HG03139 (cell line): ENCODE data around the gene NBPF1.
"Not testable (repeated sequence)": the region's sequence is repeated elsewhere in the genome, so short reads cannot be mapped to it uniquely, and the experiment has no call there.

Source experiments
- ATAC-seq: cut with Tn5 transposase; IDR thresholded peaks from one replicate; pipeline ENCODE4 v1.9.1; 2021; ENCODE audit not compliant: unreplicated experiment

Gene NBPF1

DNA sequence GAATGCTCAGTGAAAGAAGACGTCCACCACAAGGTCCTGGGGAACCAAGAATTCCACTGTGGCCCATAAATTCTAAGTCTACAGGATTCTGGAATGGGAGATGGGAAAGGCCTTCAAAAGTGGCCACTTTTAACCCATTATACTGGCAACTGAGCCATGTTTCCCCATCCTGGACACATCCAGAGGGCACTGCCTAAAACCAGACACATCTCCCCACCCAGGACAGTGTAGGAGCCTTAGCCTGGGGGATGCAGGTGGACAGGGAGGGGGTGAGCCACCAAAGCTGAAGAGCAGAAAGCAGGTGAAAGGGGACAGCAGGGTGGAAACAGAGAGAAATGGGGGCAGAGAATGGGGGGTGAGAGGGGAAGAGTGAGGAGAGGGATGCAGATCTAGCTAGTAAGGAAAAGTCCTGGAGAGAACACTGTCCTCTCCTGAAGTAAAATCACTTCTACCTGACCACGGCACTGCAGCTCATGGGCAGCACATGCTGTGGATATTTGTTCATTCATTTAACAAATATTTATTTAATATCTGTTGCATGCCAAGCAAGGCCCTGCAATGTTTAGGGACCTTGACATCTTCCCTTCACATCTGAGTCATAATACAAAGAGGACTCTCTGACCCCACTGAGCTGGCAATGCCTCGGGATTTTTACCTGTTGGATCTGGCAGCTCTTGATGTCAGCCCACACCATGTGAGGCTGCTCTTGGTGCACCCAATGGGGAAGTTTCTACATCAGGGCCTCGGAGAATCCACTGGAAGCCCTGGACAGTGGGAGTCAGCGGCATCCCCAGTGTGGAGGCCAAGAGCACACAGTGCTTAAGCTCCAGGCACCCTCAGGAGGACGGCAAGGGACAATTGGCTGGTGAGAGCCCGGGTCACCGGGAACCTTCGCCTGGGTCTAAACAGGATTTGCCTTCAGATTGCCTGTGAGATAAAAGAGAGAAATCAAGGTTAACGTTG lies 5.2 kb downstream of the NBPF1 start:
- not testable (repeated sequence) for ATAC-seq

DNA sequence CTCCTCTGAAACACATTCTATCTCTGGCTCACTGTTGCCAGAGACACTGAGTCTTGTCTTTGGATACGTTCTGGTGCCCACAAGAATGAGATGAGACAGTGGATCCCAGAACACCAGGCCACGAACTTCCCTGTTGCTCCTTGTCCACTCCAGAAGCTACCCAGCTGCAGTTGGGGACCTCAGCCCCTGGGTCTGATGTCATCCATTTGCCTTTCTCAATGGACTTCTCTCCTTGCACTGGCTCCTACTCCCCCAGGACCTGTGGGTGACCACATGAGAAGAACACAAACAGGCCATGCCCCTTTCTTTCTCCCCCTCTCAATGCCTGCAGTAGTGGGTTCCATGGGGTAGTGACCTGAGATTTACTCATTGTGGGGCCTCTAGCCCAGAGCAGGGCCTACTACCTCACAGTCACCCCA lies 5.9 kb downstream of the NBPF1 start:
- no peak for ATAC-seq

DNA sequence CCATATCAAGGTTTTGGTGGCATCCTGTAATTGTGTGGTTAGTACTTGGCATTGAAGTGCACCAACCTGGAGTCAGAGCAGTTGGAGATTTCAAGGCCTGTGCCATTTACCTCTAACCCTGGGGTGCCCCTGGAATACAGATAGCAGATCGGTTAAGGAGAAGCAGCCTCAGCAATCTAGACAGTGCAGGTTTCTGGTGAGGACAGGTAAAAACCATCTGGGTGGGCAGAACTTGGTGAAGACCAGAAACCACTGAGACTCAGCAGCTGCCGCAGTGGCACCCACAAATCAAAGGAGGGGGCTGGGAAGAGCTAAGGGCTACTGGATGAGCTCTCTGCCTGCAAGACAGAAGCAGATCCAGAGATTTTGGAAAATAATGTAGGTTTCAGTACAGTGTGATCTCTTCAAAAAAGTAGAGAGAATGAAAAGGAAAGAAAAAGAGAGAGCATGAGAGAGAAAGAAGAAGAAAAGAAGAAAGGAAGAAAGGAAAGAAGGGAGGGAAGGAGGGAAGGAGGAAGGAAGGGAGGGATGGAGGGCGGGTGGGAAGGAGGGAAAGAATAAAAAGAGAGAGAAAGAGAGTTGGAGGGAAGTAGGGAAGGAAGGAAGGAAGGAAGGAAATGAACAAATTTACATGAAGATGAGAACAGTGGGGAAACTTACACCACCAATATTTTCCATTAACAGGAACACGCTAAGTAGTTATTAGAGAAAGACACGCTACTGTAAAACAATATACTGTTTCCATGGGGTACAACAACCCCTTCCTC lies 6.5 kb downstream of the NBPF1 start:
- ATAC-seq = not testable (repeated sequence)

DNA sequence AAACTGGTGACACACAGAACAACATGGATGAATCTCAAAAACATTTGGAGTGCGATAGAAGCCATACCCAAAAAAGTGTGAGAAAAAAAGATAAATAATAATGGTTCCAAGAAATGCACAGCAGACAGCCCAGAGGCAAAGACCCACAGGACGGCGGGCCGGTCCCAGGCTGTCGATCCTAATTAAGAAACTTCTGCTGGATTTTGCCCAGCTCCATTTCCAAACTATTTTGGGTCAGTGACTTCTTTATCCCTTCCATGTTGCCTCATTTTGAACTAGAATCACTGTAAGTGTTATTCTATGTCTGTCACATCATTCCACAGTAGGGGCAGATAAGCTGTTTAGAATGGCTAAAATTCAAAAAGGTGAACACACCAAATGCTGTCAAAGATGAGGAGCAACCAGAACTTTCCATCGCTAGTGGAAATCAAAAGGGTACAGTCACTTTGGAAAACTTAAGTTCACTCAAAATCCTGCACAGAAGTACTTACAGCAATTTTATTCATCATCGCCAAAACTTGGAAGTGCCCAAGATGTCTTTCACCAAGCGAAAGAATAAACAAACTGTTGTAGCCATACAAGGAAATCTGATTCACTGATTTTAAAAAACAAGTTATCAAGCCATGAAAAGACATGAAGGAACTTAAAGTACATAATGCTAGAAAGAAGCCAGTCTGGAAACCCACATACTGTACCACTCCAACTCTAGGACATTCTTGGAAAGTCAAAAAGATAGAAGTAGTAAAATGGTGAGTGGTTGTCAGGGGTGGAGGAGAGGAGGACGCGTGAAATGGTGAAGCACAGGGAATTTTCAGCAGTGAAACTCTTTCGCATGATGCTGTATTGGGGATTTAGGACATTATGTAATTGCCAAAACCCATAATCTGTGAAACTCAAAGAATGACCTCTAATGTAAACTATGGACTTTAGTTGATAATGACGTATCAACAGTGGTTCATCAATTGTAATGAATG lies 7.5 kb downstream of the NBPF1 start:
- no peak for ATAC-seq

DNA sequence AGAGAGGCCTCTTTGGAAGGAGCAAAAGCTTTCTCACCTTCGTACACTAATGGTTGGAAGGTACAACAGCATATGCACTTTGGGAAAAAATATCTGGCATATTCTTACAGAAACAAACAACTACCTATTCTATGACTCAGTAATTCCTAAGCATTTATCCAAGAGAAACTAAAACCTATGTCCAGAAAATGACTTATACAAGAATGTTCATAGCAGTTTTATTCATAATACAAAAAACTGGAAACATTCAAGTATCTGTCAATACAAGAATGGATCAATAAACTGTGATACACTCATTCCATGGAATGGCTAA lies 8.2 kb downstream of the NBPF1 start:
- no peak for ATAC-seq

DNA sequence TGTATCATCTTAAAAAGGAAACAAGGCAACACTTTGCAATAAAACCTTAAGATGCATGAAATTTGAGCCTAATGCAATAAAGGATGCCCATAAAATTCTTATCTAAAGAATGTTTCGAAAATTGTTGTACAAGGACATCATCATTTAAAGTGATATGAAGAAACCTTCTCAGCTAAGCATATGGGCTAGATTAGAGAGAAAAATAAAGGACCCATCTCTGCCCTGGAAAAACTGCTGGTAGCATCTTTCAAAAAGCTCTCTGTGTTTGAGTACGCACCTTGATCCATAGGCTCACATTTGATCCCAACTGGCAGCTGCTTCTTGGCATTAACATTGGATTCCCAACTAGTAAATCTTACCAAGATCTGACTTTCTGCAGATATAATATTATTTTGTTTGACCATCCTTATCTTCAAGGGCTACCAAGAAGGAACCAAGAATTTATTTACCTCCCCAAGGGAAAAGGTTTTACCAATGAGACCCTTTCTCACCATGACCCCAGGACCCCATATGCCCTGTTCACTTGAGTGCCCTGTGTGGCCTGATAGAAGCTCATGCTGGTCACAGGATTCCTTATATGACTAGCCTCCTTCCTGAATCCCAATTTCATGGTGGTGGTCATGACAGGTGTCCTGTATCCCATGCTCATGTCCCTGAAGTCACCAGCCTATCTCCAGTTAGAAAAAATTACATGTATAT lies 8.7 kb downstream of the NBPF1 start:
- ATAC-seq = not testable (repeated sequence)

DNA sequence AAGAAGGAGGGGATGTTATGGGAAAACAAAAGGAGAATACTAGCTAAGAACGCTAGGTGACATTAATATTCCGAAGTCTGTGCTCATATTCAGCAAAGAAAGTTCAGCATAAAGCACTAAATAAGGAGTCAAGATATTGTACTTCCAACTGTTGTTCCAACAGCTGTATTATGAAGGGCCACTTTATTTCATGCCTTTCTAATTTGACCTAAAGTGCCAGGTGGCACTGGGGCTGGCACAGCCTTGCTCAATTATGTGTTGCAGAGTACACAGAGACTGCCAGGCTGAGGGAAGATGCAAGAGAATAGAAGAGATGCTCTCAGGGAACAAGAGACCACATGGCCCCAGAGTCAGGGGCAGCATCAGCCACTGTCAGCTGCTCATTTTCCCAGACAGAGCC lies 9.7 kb downstream of the NBPF1 start:
- not testable (repeated sequence) for ATAC-seq

DNA sequence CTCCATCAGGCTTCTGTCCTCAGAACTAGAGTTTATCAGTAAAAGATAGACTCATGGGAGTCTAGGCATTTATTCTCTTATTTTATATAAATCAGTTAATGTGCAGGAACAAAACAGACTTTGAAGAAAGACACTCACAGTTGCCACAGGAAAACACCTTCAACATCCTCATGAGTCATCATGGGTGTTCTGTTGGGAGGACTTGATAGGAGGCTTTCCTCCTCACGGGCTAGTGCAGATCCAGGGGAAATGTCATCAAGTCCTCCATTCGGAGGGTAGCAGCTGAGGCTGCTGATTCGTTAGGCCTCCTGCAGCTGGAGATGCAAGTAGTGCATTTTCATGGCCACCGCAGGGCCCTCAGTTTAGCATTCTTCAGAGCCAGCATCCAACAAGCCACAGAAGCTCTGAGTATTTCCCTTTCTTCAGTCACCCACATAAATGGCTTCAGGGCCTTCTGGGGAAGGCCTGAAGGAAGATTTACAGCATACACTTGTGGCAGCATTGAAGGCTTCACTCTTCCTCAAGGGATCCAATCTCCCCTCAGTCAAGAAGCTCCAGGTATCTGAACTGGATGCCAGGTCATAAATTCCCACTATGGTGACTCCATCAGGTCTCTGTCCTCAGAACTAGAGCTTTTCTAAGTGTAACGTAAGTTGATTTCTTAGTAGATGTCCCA lies 10.9 kb downstream of the NBPF1 start:
- not testable (repeated sequence) for ATAC-seq

DNA sequence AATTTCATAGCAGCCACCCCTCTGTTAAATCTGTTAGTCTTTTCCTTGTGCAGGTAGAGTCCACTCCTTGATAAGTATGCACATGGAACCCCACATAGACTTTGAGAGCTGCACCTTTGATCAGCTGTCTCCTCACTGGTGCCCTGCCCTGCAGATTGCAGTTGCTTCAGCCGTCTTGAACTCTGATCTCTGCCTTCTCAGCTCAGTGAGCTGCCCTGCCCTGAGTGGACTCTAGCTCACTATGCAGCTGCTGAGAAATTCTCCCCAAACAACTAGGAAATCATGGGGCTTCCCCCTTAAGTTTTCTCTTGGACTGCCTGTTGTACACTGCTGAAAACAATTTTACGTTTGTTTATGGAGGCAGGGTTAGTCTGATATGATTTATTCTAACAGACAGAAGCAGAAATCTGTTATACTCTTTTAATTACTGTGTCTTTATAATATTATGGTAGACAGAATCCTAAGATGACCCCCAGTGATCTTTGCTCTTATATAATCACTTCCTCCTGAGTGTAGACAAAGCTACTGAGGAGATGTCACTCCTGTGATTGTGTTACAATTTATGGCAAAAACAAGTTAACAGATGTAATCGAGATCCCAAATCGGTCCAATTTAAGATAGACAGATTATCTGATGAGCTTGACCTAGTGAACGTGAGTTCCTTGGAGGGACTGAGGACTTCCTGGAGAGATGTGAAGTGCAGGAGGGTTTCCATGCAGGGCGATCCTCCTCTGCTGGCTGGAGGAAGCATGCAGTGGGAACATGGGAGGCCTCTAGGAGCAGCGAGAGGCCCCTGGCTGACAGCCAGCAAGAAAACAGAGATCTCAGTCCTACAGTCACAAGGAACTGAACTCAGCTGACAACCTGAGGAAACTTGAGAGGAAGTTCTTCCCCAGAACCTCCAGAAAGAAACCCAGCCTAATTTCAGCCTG lies 12.2 kb downstream of the NBPF1 start:
- not testable (repeated sequence) for ATAC-seq

DNA sequence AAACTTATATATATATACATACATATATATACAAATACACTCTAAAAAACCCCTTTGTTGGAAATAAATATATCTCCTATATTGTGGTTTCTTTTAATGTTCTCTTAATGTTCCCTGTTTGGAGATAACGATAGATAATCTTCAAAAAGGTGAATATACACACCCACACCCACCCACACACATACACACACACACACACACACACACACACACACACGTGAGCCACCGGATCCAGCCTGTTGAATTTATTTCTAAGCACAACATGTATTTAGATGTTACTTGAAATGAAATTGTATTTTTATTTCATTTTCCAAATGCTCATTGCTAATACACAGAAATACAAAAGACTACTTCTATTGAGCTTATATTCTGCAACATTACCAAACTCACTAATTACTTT lies 14.0 kb downstream of the NBPF1 start:
- ATAC-seq = not testable (repeated sequence)

DNA sequence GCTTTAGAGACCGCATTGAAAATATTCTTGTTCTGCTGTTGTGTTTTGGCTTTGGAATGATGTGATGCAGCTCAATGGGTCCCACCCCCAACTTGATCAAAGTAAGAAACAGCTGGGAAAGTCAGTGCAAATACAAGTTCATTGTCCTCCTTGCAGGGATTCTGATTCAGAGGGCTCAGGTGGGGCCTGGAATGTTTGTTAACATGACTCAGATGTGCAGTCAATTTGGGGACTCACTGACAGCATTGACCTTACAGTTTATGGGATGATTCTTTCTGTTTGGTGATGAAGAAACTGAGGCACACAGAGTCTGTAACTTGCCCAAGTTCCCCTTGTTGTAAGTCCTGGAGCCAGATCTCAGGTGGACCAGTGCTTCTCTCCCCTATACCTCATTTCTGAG lies 18.1 kb downstream of the NBPF1 start:
- not testable (repeated sequence) for ATAC-seq

DNA sequence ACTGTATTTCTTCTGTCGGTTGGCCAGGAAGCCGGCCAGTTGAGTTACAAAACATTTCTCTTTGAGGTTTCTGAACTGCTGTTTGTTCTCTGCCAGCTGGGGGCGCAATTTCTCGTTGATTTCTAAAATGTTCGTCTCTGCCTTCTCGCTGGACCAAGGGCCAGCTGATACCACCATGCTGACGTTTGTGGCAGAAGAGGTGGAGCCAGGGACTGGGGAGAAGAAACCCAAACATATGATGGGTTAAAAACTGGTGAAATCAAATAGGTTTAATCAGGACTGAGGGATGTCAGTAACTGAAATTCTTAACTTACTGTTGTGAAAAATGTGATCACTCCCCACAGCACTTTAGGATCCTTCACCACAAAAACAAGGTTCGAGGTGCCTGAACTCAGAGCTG lies 21.5 kb downstream of the NBPF1 start:
- not testable (repeated sequence) for ATAC-seq

DNA sequence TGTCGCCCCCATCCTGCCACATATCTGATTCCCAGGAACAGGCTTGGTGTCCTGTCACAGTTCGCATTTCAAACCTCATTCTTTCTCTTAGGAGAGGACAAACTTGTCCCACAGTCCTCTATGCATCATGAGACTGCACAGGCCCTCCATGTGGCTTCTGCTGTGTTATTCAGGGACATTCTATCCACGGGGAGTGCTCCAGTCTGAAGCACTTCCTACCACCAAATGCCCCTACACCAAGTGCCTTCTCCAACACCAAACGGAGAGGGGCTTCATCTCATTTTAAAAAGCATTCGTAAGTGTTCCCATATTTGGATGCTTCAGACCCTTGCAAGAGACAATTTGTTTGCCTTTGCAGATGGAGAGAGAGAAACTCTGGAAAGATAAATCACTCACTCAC lies 25.3 kb downstream of the NBPF1 start:
- not testable (repeated sequence) for ATAC-seq

DNA sequence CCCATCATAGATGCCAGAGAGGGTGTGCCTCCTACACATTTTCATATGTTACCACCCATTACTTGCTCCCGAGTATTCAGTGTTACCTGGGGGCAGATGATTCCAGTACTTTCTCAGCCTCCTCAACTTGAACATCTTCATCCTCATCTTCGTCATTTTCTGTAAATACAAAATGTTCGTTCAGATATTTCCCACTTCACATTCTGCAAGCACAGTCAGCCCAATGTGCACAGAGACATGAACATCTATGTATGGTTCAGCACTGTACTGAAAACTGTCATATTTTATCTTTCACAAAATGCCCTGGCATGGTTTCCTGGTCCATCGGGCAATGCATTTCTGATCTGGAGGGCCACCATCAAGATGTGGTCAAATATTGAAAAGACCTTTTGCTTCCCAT lies 25.7 kb downstream of the NBPF1 start:
- not testable (repeated sequence) for ATAC-seq

DNA sequence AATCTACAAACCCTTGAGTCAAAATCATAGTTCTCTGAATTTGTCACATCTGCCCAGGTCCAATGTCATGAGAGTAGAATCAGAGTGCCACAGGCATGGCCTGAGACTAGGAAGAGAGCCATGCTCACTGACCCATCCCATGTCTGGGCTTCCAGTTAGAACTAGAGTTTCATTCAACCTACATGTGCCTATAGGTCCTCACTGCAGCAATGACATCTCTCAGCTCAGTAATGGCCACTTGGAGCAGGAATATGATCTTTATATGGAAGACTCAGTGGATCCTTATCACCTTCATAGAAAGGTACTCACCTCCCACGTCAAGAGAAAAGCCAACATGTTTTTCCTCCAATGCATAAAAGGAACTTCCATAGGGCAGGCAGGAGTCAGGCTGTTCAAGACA lies 48.0 kb downstream of the NBPF1 start:
- not testable (repeated sequence) for ATAC-seq

DNA sequence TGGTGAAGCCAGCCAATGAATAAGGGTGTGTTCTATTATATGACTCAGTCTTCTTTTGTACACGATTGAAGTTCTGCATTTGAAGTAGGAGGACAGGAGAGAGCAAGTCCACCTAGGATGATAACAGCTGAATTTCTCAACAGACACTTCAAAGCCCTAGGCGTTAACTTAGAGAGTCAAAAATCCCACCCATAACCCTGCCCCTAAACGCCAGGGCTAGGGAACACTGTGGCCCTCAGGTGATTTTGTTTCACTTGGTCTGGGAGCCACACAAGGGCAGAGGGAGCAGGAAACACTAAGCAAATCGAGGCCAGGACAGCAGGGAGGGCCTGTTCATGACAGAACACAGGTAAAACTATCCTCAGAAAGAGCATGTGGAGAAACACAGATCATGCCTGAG lies 52.3 kb downstream of the NBPF1 start:
- not testable (repeated sequence) for ATAC-seq

DNA sequence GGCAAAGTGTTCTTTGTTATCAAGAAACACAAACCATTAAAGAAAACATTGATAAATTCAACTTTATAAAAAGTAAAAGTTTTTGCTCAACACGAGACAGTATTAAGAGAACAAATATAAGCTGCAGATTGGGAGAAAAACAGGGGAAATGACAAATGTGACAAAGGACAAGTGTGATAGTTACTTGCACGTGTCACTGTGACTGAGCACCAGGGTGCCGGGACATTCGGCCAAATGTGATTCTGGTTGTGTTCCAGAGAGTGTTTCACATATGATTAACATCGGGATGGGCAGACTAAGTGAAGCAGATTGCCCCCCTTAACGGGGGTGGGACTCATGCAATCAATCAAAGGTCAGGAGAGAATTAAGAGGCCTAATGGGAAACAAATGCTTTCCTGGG lies 52.9 kb downstream of the NBPF1 start:
- not testable (repeated sequence) for ATAC-seq

DNA sequence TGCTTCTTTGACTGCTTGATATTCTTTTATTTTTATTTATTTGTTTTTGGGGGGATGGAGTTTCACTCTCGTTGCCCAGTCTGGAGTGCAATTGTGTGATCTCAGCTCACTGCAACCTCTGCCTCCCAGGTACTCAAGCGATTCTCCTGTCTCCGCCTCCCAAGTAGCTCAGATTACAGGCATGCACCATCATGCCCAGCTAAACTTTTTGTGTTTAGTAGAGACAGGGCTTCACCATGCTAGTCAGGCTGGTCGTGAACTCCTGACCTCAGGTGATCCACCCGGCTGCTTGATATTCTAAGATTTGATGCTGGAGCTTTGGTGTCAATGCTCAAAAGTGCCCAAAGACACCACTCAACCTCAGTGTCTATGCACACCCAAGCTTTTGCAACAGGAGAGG lies 53.7 kb downstream of the NBPF1 start:
- ATAC-seq = not testable (repeated sequence)

DNA sequence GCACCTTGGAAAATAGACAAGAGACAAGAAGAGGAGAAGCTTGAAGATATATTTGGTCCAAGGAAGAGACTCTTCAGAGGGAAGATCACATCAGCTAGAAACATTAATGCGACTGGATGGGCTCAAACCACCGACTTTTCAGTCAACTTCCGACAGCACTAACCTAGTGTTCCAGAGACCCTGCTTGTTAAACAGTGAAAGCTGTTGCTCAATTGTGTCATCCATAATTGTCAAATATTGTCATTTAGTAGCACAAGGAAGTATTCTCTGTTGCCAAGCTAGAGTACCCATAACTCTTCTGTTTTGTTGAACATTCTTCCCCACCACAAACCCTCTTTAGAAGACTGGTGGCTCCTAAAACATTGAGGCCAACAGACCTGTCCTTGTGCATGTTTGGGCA lies 56.3 kb downstream of the NBPF1 start:
- ATAC-seq = not testable (repeated sequence)
